Astrocyte (in vitro differentiated cells and primary cell): ENCODE measurements around the gene CD59.

Experiments
- EZH2 ChIP-seq: IDR thresholded peaks from 2 replicates; pipeline ENCODE4 v1.6.1; 2012; ENCODE audit warnings: mild to moderate bottlenecking, low read length, inconsistent platforms; ENCODE audit not compliant: insufficient read depth
- TF ChIP-seq, protein P1 (sequence below): IDR thresholded peaks from 2 replicates; pipeline ENCODE4 v1.5.1; 2011; ENCODE audit warnings: low read depth, mild to moderate bottlenecking, inconsistent platforms, low read length, moderate library complexity; ENCODE audit not compliant: insufficient read depth

DNA sequence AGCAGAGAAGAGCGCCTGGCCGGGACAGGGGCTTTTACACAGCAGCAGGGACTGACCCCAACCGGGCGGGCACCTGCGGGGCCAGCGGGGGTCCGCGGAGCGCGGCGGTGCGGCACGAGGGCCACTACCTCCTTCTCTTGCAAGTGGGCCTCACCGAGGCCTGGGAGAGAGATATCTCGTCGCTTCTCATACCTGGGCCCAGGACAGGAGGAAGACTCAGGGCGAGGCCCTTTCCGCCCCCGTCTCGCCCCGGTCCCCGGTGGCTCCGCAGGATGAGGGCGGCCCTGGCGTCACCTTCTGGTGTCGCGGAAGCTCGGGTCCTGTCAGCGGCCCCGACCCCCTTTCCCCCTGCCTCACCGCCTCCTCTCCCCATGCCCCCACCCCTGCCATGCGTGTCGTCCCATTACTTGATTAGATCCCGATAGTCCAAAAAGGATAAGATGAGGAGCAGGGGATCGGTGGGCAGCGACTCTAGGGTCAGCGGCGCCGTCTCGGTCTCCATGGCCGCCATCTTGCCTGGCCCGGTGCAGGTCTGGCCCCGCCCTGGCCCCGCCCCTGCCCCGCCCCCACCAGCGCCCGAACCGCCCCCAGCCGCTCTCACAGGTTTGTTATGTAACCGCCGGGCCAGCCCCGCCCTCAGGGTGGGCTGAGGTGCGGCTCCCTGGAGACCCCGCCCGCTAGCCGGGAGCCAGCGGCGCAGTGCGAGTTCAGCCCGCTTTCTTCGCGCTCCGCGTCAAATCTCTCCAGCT lies 37.9 kb upstream of the CD59 start, which contains the start of gene FBXO3:
- TF ChIP-seq, protein P1, sequence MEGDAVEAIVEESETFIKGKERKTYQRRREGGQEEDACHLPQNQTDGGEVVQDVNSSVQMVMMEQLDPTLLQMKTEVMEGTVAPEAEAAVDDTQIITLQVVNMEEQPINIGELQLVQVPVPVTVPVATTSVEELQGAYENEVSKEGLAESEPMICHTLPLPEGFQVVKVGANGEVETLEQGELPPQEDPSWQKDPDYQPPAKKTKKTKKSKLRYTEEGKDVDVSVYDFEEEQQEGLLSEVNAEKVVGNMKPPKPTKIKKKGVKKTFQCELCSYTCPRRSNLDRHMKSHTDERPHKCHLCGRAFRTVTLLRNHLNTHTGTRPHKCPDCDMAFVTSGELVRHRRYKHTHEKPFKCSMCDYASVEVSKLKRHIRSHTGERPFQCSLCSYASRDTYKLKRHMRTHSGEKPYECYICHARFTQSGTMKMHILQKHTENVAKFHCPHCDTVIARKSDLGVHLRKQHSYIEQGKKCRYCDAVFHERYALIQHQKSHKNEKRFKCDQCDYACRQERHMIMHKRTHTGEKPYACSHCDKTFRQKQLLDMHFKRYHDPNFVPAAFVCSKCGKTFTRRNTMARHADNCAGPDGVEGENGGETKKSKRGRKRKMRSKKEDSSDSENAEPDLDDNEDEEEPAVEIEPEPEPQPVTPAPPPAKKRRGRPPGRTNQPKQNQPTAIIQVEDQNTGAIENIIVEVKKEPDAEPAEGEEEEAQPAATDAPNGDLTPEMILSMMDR = no peak
- no peak for TF ChIP-seq EZH2
